Measurements from ENCODE around the gene CRP. TPM values are rescaled to one million over a fixed set of nuclear protein-coding genes. Genes with fewer than 3 reads are reported as not detected.

CRP gene
- total RNA-seq, 4 donors from 2014 or later: 1.4 to 2.1 TPM; not detected in 2

DNA sequence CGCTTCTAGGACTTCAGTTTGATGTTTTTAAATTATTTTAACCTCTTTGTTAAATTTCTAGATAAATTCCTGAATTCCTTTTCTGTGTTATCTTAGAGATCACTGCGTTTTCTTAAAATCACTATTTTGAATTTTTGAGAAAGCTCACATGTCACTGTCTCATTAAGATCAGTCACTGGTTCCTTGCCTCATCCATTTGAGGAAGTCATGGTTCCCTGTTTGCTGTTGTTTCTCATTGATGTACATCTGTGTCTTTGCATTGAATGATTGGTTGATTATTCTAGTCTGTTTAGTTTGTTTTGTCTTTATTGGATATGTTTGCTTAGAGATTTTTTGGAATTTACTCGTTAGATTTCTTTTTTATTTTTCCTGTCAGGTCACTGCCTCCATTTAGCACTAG is 50.1 kb downstream of the CRP start:
- intact Hi-C loops (cut with DNase I; ENCODE audit: low total_unique reads): no loop called here
- Histone ChIP-seq H3K4me3 (no peak overlapping the region), H3K4me1 (no peaks in the 10 kb centered on the region), H3K9me3 (no peaks in the 10 kb centered on the region), H3K27ac (no peak overlapping the region), H3K27me3 (no peaks in the 10 kb centered on the region), H3K36me3 (no peaks in the 10 kb centered on the region)
- TF ChIP-seq, protein P1, sequence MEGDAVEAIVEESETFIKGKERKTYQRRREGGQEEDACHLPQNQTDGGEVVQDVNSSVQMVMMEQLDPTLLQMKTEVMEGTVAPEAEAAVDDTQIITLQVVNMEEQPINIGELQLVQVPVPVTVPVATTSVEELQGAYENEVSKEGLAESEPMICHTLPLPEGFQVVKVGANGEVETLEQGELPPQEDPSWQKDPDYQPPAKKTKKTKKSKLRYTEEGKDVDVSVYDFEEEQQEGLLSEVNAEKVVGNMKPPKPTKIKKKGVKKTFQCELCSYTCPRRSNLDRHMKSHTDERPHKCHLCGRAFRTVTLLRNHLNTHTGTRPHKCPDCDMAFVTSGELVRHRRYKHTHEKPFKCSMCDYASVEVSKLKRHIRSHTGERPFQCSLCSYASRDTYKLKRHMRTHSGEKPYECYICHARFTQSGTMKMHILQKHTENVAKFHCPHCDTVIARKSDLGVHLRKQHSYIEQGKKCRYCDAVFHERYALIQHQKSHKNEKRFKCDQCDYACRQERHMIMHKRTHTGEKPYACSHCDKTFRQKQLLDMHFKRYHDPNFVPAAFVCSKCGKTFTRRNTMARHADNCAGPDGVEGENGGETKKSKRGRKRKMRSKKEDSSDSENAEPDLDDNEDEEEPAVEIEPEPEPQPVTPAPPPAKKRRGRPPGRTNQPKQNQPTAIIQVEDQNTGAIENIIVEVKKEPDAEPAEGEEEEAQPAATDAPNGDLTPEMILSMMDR (IDR thresholded peaks at IDR 0.05): no peak
- TF ChIP-seq POLR2A (IDR thresholded peaks at IDR 0.05): no peak
- DNase-seq: no peak

DNA sequence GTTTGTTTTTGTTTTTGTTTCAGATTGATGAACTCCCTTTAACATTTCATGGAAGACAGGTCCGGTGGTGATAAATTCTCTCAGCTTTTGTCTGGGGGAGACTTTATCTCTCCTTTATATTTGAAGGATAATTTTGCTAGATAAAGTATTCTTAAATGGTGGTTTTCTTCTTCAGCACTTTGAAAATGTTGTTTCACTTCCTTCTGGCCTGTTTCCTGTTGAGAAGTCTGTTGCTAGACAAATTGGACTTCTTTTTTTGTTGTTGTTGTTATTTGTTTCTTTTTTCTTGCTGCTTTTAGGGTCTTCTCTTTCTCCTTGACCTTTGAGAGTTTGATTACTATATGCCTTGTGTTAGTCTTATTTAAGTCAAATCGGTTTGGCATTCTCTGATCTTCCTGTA is 50.8 kb downstream of the CRP start:
- DNase-seq: no peak
- Histone ChIP-seq H3K27ac (no peak overlapping the region), H3K36me3 (no peaks in the 10 kb centered on the region), H3K9me3 (no peaks in the 10 kb centered on the region), H3K27me3 (no peaks in the 10 kb centered on the region), H3K4me1 (no peaks in the 10 kb centered on the region), H3K4me3 (no peak overlapping the region)
- intact Hi-C loops (cut with DNase I; ENCODE audit: low total_unique reads): no loop called here
- TF ChIP-seq, protein P1 (IDR thresholded peaks at IDR 0.05): no peak
- TF ChIP-seq POLR2A (IDR thresholded peaks at IDR 0.05): no peak

Other genes with a start within 250 kb of the CRP start
- gene OR10J5, start 178.6 kb downstream of the CRP start, total RNA-seq: not detected
- gene APCS, start 126.8 kb downstream of the CRP start, total RNA-seq: not detected
- 100 to 1,000 TPM in 1 of 4 donors, 10 to 100 TPM in 3; 15.6 to 121 (median 50.8) TPM for gene DUSP23, start 66.4 kb upstream of the CRP start, total RNA-seq
- 1 to 10 TPM in 1 of 4 donors, under 1 TPM in 1, not detected in 2; 0.21 to 1.1 TPM for gene FCRL6, start 87.8 kb upstream of the CRP start, total RNA-seq
- gene SLAMF8, start 112.3 kb upstream of the CRP start, total RNA-seq: 1 to 10 TPM in 2 of 4 donors, under 1 TPM in 1, not detected in 1; 0.28 to 3.2 (median 1.1) TPM
- under 1 TPM in 1 of 4 donors, not detected in 3; 0.37 TPM for gene VSIG8, start 148.1 kb upstream of the CRP start, total RNA-seq
- 1 to 10 TPM in 2 of 4 donors, under 1 TPM in 1, not detected in 1; 0.97 to 3.6 (median 1.8) TPM for gene CFAP45, start 185.6 kb upstream of the CRP start, total RNA-seq
- 100 to 1,000 TPM; 113 to 246 (median 197) TPM for gene TAGLN2, start 210.9 kb upstream of the CRP start, total RNA-seq
- gene IGSF9, start 231.0 kb upstream of the CRP start, total RNA-seq: 1 to 10 TPM in 2 of 4 donors, under 1 TPM in 1, not detected in 1; 0.29 to 6.2 (median 1.2) TPM
- gene SLAMF9, start 239.6 kb upstream of the CRP start, total RNA-seq: not detected